ENCODE measurements around the gene LCN1. TPM values are rescaled to one million over a fixed set of nuclear protein-coding genes. Genes with fewer than 3 reads are reported as not detected.

LCN1 gene
- total RNA-seq, 4 donors from 2014 or later: not detected

- TF ChIP-seq POLR2A (IDR thresholded peaks at IDR 0.05) (no peak), CTCF (IDR thresholded peaks at IDR 0.05) (no peak)
- intact Hi-C loops (cut with DNase I): no loop called here
- Histone ChIP-seq H3K27me3 (peaks cover 0 to 67% (median 0%) of the 10 kb centered on the region in 4 donors), H3K27ac (no peak overlapping the region), H3K4me1 (no peaks in the 10 kb centered on the region), H3K9me3 (peaks cover 0 to 7% (median 0%) of the 10 kb centered on the region in 3 donors), H3K36me3 (no peaks in the 10 kb centered on the region), H3K4me3 (no peak overlapping the region)
- no peak for DNase-seq
- 94% methylated on average over 9 of the region's 17 CpGs; no CpG with 5 or more reads in 1 of the 2 donors for WGBS, 2 donors
Measured at GRCh38 chr9:135562235-135562745, 41.0 kb downstream of the LCN1 start.

GRCh38 chr9:135563039-135563476 lies 41.8 kb downstream of the LCN1 start:
- WGBS, 2 donors: 40 to 86% methylated on average over 1 of the region's 1 CpG

GRCh38 chr9:135563858-135564257 lies 42.6 kb downstream of the LCN1 start:
- Histone ChIP-seq H3K9me3 (peaks cover 0 to 7% (median 0%) of the 10 kb centered on the region in 3 donors), H3K36me3 (no peaks in the 10 kb centered on the region), H3K27me3 (peaks cover 0 to 73% (median 0%) of the 10 kb centered on the region in 4 donors), H3K27ac (no peak overlapping the region), H3K4me3 (no peak overlapping the region), H3K4me1 (no peaks in the 10 kb centered on the region)
- no peak for TF ChIP-seq CTCF (IDR thresholded peaks at IDR 0.05)
- no peak for TF ChIP-seq POLR2A (IDR thresholded peaks at IDR 0.05)
- WGBS, 2 donors: 66 to 68% methylated on average over 12 of the region's 12 CpGs
- intact Hi-C loops (cut with DNase I): no loop called here
- DNase-seq: no peak

More at GRCh38 chr9:135563039-135563476, 41.8 kb downstream of the LCN1 start:
- no peak for DNase-seq
- Histone ChIP-seq H3K9me3 (peaks cover 0 to 7% (median 0%) of the 10 kb centered on the region in 3 donors), H3K27me3 (peaks cover 0 to 71% (median 0%) of the 10 kb centered on the region in 4 donors), H3K4me1 (no peaks in the 10 kb centered on the region), H3K27ac (no peak overlapping the region), H3K4me3 (no peak overlapping the region), H3K36me3 (no peaks in the 10 kb centered on the region)
- TF ChIP-seq POLR2A (IDR thresholded peaks at IDR 0.05): no peak
- TF ChIP-seq CTCF (IDR thresholded peaks at IDR 0.05): no peak
- intact Hi-C loops (cut with DNase I): no loop called here

GRCh38 chr9:135565141-135565628 lies 43.9 kb downstream of the LCN1 start:
- peaks cover 0 to 7% (median 4%) of the 10 kb centered on the region in 3 donors for H3K9me3 ChIP-seq
- 30 to 46% methylated on average over 2 to 4 of the region's 9 CpGs for WGBS, 2 donors
- no peaks in the 10 kb centered on the region for H3K36me3 ChIP-seq
- no peak overlapping the region for H3K27ac ChIP-seq
- no peaks in the 10 kb centered on the region for H3K4me1 ChIP-seq
- no peak overlapping the region for H3K4me3 ChIP-seq
- intact Hi-C loops (cut with DNase I): no loop called here
- peaks cover 0 to 72% (median 0%) of the 10 kb centered on the region in 4 donors for H3K27me3 ChIP-seq
- TF ChIP-seq CTCF (IDR thresholded peaks at IDR 0.05): no peak
- TF ChIP-seq POLR2A (IDR thresholded peaks at IDR 0.05): no peak
- no peak for DNase-seq

GRCh38 chr9:135565636-135566035 lies 44.4 kb downstream of the LCN1 start:
- 35 to 40% methylated on average over 6 to 7 of the region's 8 CpGs for WGBS, 2 donors
- H3K9me3 ChIP-seq: peaks cover 0 to 7% (median 4%) of the 10 kb centered on the region in 3 donors
- H3K27me3 ChIP-seq: peaks cover 0 to 77% (median 0%) of the 10 kb centered on the region in 4 donors
- intact Hi-C loops (cut with DNase I): no loop called here
- DNase-seq: no peak
- H3K36me3 ChIP-seq: no peaks in the 10 kb centered on the region
- H3K4me3 ChIP-seq: no peak overlapping the region
- H3K4me1 ChIP-seq: no peaks in the 10 kb centered on the region
- TF ChIP-seq POLR2A (IDR thresholded peaks at IDR 0.05) (no peak), CTCF (IDR thresholded peaks at IDR 0.05) (no peak)
- no peak overlapping the region for H3K27ac ChIP-seq

Measured in esophagus squamous epithelium (tissue), 5 donors.